Mesenchymal stem cell (in vitro differentiated cells and primary cell): ENCODE data around the gene FAM90A26.
A peak's percentile ranks its signal among the peaks of the same experiment; 100 is the strongest.
"Not testable (repeated sequence)": the region's sequence is repeated elsewhere in the genome, so short reads cannot be mapped to it uniquely, and the experiment has no call there.

ENCODE experiments used
- DNase-seq: peaks from one replicate; pipeline ENCODE4 v3.0.0-alpha.2; 2013
- H2AFZ ChIP-seq: one replicate; pipeline ENCODE4 v1.6.1; 2013; ENCODE audit warnings: low read depth, mild to moderate bottlenecking, control low read depth, inconsistent platforms, low read length, moderate library complexity
- H2AK5ac ChIP-seq: 2 replicates; pipeline ENCODE4 v1.6.1; 2013; ENCODE audit warnings: low read length, moderate library complexity, mild to moderate bottlenecking, inconsistent platforms; ENCODE audit not compliant: severe bottlenecking
- H2BK120ac ChIP-seq: one replicate; pipeline ENCODE4 v1.6.1; 2013; ENCODE audit warnings: low read depth, mild to moderate bottlenecking, inconsistent platforms, low read length, moderate library complexity
- H2BK12ac ChIP-seq, 2 experiments: one replicate each; pipeline ENCODE4 v1.6.1; 2013; ENCODE audit warnings: inconsistent platforms in 2 of 2, low read length in 2 of 2, mild to moderate bottlenecking in 2 of 2, moderate library complexity in 2 of 2, control low read depth in 1 of 2
- H2BK15ac ChIP-seq: one replicate; pipeline ENCODE4 v1.6.1; 2013; ENCODE audit warnings: mild to moderate bottlenecking, low read depth, inconsistent platforms; ENCODE audit not compliant: poor library complexity, severe bottlenecking
- H2BK5ac ChIP-seq: 2 replicates; pipeline ENCODE4 v1.6.1; 2013; ENCODE audit warnings: low read depth, mild to moderate bottlenecking, low read length, control low read depth, inconsistent platforms; ENCODE audit not compliant: poor library complexity, severe bottlenecking
- H3K14ac ChIP-seq, 2 experiments: one replicate each; pipeline ENCODE4 v1.6.1; 2013; ENCODE audit warnings: inconsistent platforms in 2 of 2, low read length in 2 of 2, control low read depth in 1 of 2, mild to moderate bottlenecking in 1 of 2, moderate library complexity in 1 of 2
- H3K18ac ChIP-seq, 2 experiments: one replicate each; pipeline ENCODE4 v1.6.1; 2013; ENCODE audit warnings: inconsistent platforms in 2 of 2, low read length in 2 of 2, control low read depth in 1 of 2, low read depth in 1 of 2, mild to moderate bottlenecking in 1 of 2
- H3K23ac ChIP-seq, 2 experiments: one replicate each; pipeline ENCODE4 v1.6.1; 2013; ENCODE audit warnings: inconsistent platforms in 2 of 2, low read length in 2 of 2, mild to moderate bottlenecking in 2 of 2, moderate library complexity in 2 of 2, control low read depth in 1 of 2
- H3K27ac ChIP-seq: 2 replicates; pipeline ENCODE4 v1.5.1; 2013; ENCODE audit warnings: mild to moderate bottlenecking, moderate library complexity, low read length, control low read depth, inconsistent platforms; ENCODE audit not compliant: poor library complexity, severe bottlenecking
- H3K27me3 ChIP-seq, 2 experiments: 2 replicates each; pipeline versions ENCODE4 v1.6.1 to v1.7.0; 2013; ENCODE audit warnings: low read length in 2 of 2, mild to moderate bottlenecking in 2 of 2, moderate library complexity in 2 of 2, control low read depth in 1 of 2, inconsistent platforms in 1 of 2; ENCODE audit not compliant: control insufficient read depth in 1 of 2, insufficient read depth in 1 of 2
- H3K36me3 ChIP-seq, 2 experiments: 2 replicates each; pipeline versions ENCODE4 v1.6.1 to v1.7.0; 2013; ENCODE audit warnings: low read length in 2 of 2, control low read depth in 1 of 2, inconsistent platforms in 1 of 2, low read depth in 1 of 2, mild to moderate bottlenecking in 1 of 2; ENCODE audit not compliant: insufficient read depth in 2 of 2, control insufficient read depth in 1 of 2
- H3K4ac ChIP-seq, 2 experiments: one replicate each; pipeline ENCODE4 v1.6.1; 2013; ENCODE audit warnings: inconsistent platforms in 2 of 2, low read length in 2 of 2, mild to moderate bottlenecking in 2 of 2, moderate library complexity in 2 of 2, control low read depth in 1 of 2, low read depth in 1 of 2
- H3K4me1 ChIP-seq: 2 replicates; pipeline ENCODE4 v1.6.1; 2013; ENCODE audit warnings: low read depth, low read length, control low read depth; ENCODE audit not compliant: control insufficient read depth, insufficient read depth
- H3K4me2 ChIP-seq: 2 replicates; pipeline ENCODE4 v1.6.1; 2013; ENCODE audit warnings: low read length, mild to moderate bottlenecking, inconsistent platforms; ENCODE audit not compliant: poor library complexity, severe bottlenecking
- H3K4me3 ChIP-seq, 2 experiments: 2 replicates each; pipeline versions ENCODE4 v1.5.1 to v1.7.0; 2013; ENCODE audit warnings: low read length in 2 of 2, mild to moderate bottlenecking in 2 of 2, control low read depth in 1 of 2, low read depth in 1 of 2; ENCODE audit not compliant: insufficient read depth in 1 of 2
- H3K79me1 ChIP-seq: replicated peaks from 2 replicates; pipeline ENCODE4 v1.6.1; 2013; ENCODE audit warnings: mild to moderate bottlenecking, control low read depth, low read length, inconsistent platforms; ENCODE audit not compliant: poor library complexity, severe bottlenecking
- H3K9ac ChIP-seq: 2 replicates; pipeline ENCODE4 v1.7.0; 2013; ENCODE audit warnings: mild to moderate bottlenecking, low read length, moderate library complexity
- H3K9me3 ChIP-seq: 2 replicates; pipeline ENCODE4 v1.7.0; 2013; ENCODE audit warnings: mild to moderate bottlenecking, low read length; ENCODE audit not compliant: control insufficient read depth
- H4K8ac ChIP-seq: one replicate; pipeline ENCODE4 v1.6.1; 2013; ENCODE audit warnings: inconsistent platforms, mild to moderate bottlenecking, low read length, moderate library complexity
- H4K91ac ChIP-seq: one replicate; pipeline ENCODE4 v1.6.1; 2013; ENCODE audit warnings: mild to moderate bottlenecking, low read length, inconsistent platforms
- WGBS: methylation state at CpG from one replicate; pipeline ENCODE4 v1.1.7; 2013; ENCODE audit warnings: mixed read lengths; 5-methylcytosine and 5-hydroxymethylcytosine counted together

The FAM90A26 gene

DNA sequence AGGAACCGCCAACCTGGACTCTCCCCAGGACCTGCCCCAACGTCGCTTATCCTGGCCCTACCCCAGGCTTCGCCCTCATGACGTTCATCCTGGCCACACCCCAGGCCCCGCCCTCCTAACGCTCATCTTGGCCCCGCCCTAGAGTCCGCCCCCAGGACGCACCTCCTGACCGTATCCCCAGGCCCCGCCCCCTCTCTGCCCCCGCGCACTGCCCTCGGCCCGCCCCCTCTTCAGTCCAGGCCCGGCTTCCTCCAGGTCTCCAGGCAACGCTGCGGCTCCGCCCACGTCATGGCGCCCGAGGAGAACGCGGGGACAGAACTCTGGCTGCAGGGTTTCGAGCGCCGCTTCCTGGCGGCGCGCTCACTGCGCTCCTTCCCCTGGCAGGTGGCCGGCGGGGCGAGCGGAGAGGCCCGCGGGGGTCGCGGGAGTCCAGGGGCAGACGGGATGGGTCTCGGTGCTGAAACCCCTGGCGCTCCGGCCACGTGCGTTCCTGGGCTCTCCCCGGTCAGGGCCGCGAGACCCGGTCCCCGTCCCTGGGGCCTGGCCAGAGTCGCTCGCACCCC lies 17.1 kb upstream of the FAM90A26 start:
- 77% methylated on average over 52 of the region's 53 CpGs for WGBS
- H3K23ac ChIP-seq, H2BK12ac ChIP-seq: not testable (repeated sequence)

DNA sequence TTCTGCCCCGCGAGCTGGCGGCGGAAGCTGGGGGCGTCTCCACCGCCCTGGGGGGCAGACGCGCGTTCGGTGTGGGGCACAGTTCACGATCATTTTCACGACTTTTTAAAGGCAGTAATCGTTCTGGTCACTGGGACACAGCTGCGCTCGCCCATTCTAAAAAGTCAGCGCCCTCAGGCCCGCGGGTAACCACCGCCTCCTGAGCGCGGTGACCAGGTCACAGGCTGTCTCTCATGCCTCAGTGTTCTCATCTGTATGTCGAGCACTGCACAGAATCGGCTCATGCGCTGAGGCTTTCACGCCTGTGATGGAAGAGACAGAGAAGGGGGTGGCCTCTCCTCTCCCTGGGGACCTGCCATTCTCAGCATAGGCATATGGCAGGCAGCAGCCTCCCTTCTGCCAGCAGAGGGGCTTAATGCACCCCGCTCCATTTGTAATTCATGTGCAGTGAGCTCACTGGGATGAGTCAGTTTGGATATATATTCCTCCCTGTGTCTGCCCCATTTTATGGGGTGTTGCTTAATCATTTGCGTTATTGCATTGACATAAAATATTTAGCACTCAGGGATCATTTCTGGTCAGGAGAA lies 16.5 kb upstream of the FAM90A26 start:
- H3K27me3 ChIP-seq, H3K23ac ChIP-seq, H2BK15ac ChIP-seq, H2BK120ac ChIP-seq, H3K36me3 ChIP-seq, H2BK5ac ChIP-seq, H3K27ac ChIP-seq, H3K14ac ChIP-seq, H3K4me2 ChIP-seq, H3K18ac ChIP-seq, H3K4me1 ChIP-seq, H2AK5ac ChIP-seq, H4K8ac ChIP-seq, H3K9me3 ChIP-seq, H2AFZ ChIP-seq, H3K79me1 ChIP-seq, H2BK12ac ChIP-seq, H3K4ac ChIP-seq, H4K91ac ChIP-seq: not testable (repeated sequence)
- DNase-seq = peak; percentile 15
- peak overlapping the region; percentile 90 for H3K9ac ChIP-seq
- H3K4me3 ChIP-seq = peak overlapping the region in 1 of 2 experiments; percentile 79
- 71% methylated on average over 20 of the region's 27 CpGs for WGBS

More for the DNA sequence above, 17.1 kb upstream of the FAM90A26 start:
- H2AFZ ChIP-seq, H3K27me3 ChIP-seq, H3K4me1 ChIP-seq, H2BK5ac ChIP-seq, H3K9me3 ChIP-seq, H2BK15ac ChIP-seq, H2BK120ac ChIP-seq, H2AK5ac ChIP-seq, H3K18ac ChIP-seq, H3K79me1 ChIP-seq, H3K14ac ChIP-seq, DNase-seq, H3K4me2 ChIP-seq, H3K36me3 ChIP-seq, H3K4ac ChIP-seq, H4K91ac ChIP-seq, H3K27ac ChIP-seq, H4K8ac ChIP-seq: not testable (repeated sequence)
- peak overlapping the region in 1 of 2 experiments; percentile 79 for H3K4me3 ChIP-seq
- H3K9ac ChIP-seq = peak overlapping the region; percentile 90

DNA sequence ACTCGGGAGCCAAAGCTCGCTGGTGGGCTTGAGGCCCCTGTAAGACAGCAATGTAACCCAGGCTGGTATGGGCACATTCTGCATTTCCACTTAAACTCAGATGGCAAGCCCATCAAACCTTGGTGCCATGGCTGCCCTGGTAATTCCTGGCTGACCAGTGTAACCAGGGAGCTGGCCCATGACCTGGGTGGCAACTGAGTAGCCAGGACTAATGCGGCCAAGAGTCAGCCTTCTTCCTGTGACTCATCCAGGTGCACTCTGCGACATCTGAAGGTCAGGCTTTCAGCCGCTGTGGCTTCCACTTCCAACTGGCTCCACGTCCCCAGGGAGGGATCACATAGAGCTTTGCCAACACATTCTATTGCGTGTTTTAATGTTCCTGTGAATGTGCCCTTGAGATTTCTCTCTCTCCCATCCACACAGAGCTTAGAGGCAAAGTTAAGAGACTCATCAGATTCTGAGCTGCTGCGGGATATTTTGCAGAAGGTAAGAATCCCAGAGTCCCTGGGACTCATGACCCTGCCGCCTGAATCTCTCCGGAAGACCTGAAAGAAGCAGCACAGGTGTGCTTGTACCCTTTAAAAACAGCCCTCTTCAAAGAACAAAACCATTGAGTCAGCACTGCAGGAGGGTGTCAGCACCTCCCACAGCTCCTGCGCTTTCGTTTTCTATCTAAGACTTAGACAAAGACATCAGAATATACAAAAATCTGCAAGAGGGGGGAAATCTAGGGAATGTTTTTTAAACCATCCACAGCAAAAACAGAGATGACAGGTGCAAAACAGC lies 14.9 kb upstream of the FAM90A26 start:
- H3K4me3 ChIP-seq, H3K4ac ChIP-seq, H3K27ac ChIP-seq, DNase-seq, H4K91ac ChIP-seq, H3K9ac ChIP-seq, H2BK15ac ChIP-seq, H3K14ac ChIP-seq, H3K9me3 ChIP-seq, H3K36me3 ChIP-seq, H2BK120ac ChIP-seq, H3K4me2 ChIP-seq, H3K27me3 ChIP-seq, H2AK5ac ChIP-seq, H3K18ac ChIP-seq, H2AFZ ChIP-seq, H2BK12ac ChIP-seq, H3K79me1 ChIP-seq, H4K8ac ChIP-seq, H3K23ac ChIP-seq, H3K4me1 ChIP-seq, H2BK5ac ChIP-seq: not testable (repeated sequence)
- WGBS = 68% methylated on average over 9 of the region's 12 CpGs

DNA sequence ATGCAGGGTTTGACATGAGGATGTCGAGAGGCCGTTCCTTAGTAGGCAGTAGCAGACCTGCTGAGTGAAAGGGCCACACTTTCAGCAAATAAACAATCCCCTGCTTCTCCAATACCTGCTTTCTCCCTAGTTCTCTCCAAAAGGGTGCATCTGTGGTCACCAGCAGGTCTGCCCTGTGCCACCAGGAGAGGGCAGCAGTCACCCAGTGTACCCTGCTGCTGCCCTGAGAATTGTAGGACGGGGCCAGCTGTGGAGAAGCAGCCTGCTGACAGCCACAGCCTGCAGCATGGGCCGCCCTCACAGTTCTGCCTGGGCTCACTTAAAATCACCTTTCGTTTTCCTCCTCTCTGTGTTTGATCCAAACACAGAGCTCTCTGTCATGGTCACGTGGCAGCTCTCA lies 11.8 kb upstream of the FAM90A26 start:
- H2BK5ac ChIP-seq, H3K4ac ChIP-seq, H3K14ac ChIP-seq: not testable (repeated sequence)

More for the DNA sequence above, 11.8 kb upstream of the FAM90A26 start:
- H2AK5ac ChIP-seq, H3K27ac ChIP-seq, H2AFZ ChIP-seq, H2BK12ac ChIP-seq, H3K9me3 ChIP-seq, H4K8ac ChIP-seq, H3K4me2 ChIP-seq, H3K9ac ChIP-seq, H2BK15ac ChIP-seq, H3K27me3 ChIP-seq, H3K79me1 ChIP-seq, H3K36me3 ChIP-seq, H2BK120ac ChIP-seq, H3K18ac ChIP-seq, H4K91ac ChIP-seq, H3K23ac ChIP-seq, H3K4me3 ChIP-seq, H3K4me1 ChIP-seq: not testable (repeated sequence)
- 54% methylated on average over 6 of the region's 6 CpGs for WGBS
- DNase-seq = peak; percentile 12
